Endometrium (tissue), 2 donors: ENCODE data around the gene TUFM.
"Not testable (repeated sequence)": the region's sequence is repeated elsewhere in the genome, so short reads cannot be mapped to it uniquely, and the experiment has no call there.

ENCODE experiments used
- FAIRE-seq: peaks from 2 replicates; lab custom pipeline; 2012; peaks lifted over from hg19 to GRCh38; lab: Jason Lieb, UNC
- donor health status: control.
- donor health status: control.

The TUFM gene

GRCh38 chr16:28875134-28876018, 29.2 kb upstream of the TUFM start:
- FAIRE-seq = no peak

- FAIRE-seq = no peak
Observed at GRCh38 chr16:28874406-28874805, 28.3 kb upstream of the TUFM start.

- no peak for FAIRE-seq
Observed at GRCh38 chr16:28873543-28874201, 27.5 kb upstream of the TUFM start.

- no peak for FAIRE-seq
Observed at GRCh38 chr16:28872952-28873351, 26.8 kb upstream of the TUFM start.

GRCh38 chr16:28869201-28869600, 23.1 kb upstream of the TUFM start:
- no peak for FAIRE-seq

- FAIRE-seq = not testable (repeated sequence)
Observed at GRCh38 chr16:28867646-28868045, 21.5 kb upstream of the TUFM start.

GRCh38 chr16:28867241-28867640, 21.1 kb upstream of the TUFM start:
- no peak for FAIRE-seq

- FAIRE-seq = no peak
Observed at GRCh38 chr16:28866454-28866804, 20.3 kb upstream of the TUFM start.

- no peak for FAIRE-seq
Observed at GRCh38 chr16:28865722-28866453, 19.7 kb upstream of the TUFM start.

GRCh38 chr16:28865001-28865688, 19.0 kb upstream of the TUFM start:
- FAIRE-seq = no peak

- FAIRE-seq = no peak
Observed at GRCh38 chr16:28863929-28864793, 18.0 kb upstream of the TUFM start.

GRCh38 chr16:28859326-28859725, 13.2 kb upstream of the TUFM start:
- FAIRE-seq = no peak

GRCh38 chr16:28858421-28858820, 12.3 kb upstream of the TUFM start:
- no peak for FAIRE-seq

- no peak for FAIRE-seq
Observed at GRCh38 chr16:28846933-28847273, 755 bp upstream of the TUFM start.

GRCh38 chr16:28845761-28846079, 428 bp downstream of the TUFM start:
- no peak for FAIRE-seq

GRCh38 chr16:28845293-28845692, 855 bp downstream of the TUFM start:
- no peak for FAIRE-seq

GRCh38 chr16:28844226-28844885, 1.8 kb downstream of the TUFM start:
- FAIRE-seq = no peak

GRCh38 chr16:28843766-28844165, 2.4 kb downstream of the TUFM start:
- FAIRE-seq = no peak

GRCh38 chr16:28842696-28843095, 3.5 kb downstream of the TUFM start:
- no peak for FAIRE-seq

GRCh38 chr16:28839899-28840298, 6.2 kb downstream of the TUFM start:
- no peak for FAIRE-seq

GRCh38 chr16:28839004-28839639, 7.0 kb downstream of the TUFM start:
- FAIRE-seq = no peak
